IPS-18c (cell line): ENCODE data around the gene KMT2A.
"Not testable (repeated sequence)": the region's sequence is repeated elsewhere in the genome, so short reads cannot be mapped to it uniquely, and the experiment has no call there.

Experiments used
- H3K4me3 ChIP-seq: 2 replicates; pipeline ENCODE4 v1.7.0; 2013; ENCODE audit warnings: low read depth, mild to moderate bottlenecking, low read length, moderate library complexity; ENCODE audit not compliant: insufficient read depth
- H3K9me3 ChIP-seq: one replicate; pipeline ENCODE4 v1.6.1; 2013; ENCODE audit warnings: mild to moderate bottlenecking, low read length, moderate library complexity; ENCODE audit not compliant: control insufficient read depth, insufficient read depth

KMT2A gene

GRCh38 chr11:118449316-118449918 lies 13.1 kb downstream of the KMT2A start:
- no peak overlapping the region for H3K4me3 ChIP-seq
- H3K9me3 ChIP-seq, result no peaks in the 10 kb centered on the region

GRCh38 chr11:118450451-118450850 lies 14.2 kb downstream of the KMT2A start:
- Histone ChIP-seq H3K4me3 (no peak overlapping the region), H3K9me3 (no peaks in the 10 kb centered on the region)

GRCh38 chr11:118462178-118462577 lies 25.9 kb downstream of the KMT2A start:
- no peak overlapping the region for H3K4me3 ChIP-seq
- H3K9me3 ChIP-seq, result no peaks in the 10 kb centered on the region

- H3K4me3 ChIP-seq, H3K9me3 ChIP-seq: not testable (repeated sequence)
Measured at GRCh38 chr11:118468968-118469367, 32.7 kb downstream of the KMT2A start.

- no peak overlapping the region for H3K4me3 ChIP-seq
- no peaks in the 10 kb centered on the region for H3K9me3 ChIP-seq
Measured at GRCh38 chr11:118471030-118471429, 34.7 kb downstream of the KMT2A start.

GRCh38 chr11:118473537-118473936 lies 37.2 kb downstream of the KMT2A start:
- Histone ChIP-seq H3K4me3 (no peak overlapping the region), H3K9me3 (no peaks in the 10 kb centered on the region)

- no peaks in the 10 kb centered on the region for H3K9me3 ChIP-seq
- H3K4me3 ChIP-seq, result no peak overlapping the region
Measured at GRCh38 chr11:118476676-118477075, 40.4 kb downstream of the KMT2A start.

- not testable (repeated sequence) for H3K4me3 ChIP-seq, H3K9me3 ChIP-seq
Measured at GRCh38 chr11:118481238-118481637, 44.9 kb downstream of the KMT2A start.

- H3K9me3 ChIP-seq, result no peaks in the 10 kb centered on the region
- H3K4me3 ChIP-seq, result no peak overlapping the region
Measured at GRCh38 chr11:118484405-118484804, 48.1 kb downstream of the KMT2A start.

- H3K9me3 ChIP-seq, result no peaks in the 10 kb centered on the region
- H3K4me3 ChIP-seq, result no peak overlapping the region
Measured at GRCh38 chr11:118485273-118485672, 49.0 kb downstream of the KMT2A start.

- H3K4me3 ChIP-seq, result no peak overlapping the region
Measured at GRCh38 chr11:118488480-118489109, 52.3 kb downstream of the KMT2A start.

GRCh38 chr11:118491041-118491440 lies 54.7 kb downstream of the KMT2A start:
- Histone ChIP-seq H3K4me3 (no peak overlapping the region), H3K9me3 (no peaks in the 10 kb centered on the region)

More at GRCh38 chr11:118488480-118489109, 52.3 kb downstream of the KMT2A start:
- no peaks in the 10 kb centered on the region for H3K9me3 ChIP-seq

GRCh38 chr11:118497831-118498230 lies 61.5 kb downstream of the KMT2A start:
- no peaks in the 10 kb centered on the region for H3K9me3 ChIP-seq
- H3K4me3 ChIP-seq, result no peak overlapping the region

GRCh38 chr11:118503216-118503615 lies 66.9 kb downstream of the KMT2A start:
- Histone ChIP-seq H3K4me3 (no peak overlapping the region), H3K9me3 (no peaks in the 10 kb centered on the region)

- Histone ChIP-seq H3K9me3 (no peaks in the 10 kb centered on the region), H3K4me3 (no peak overlapping the region)
Measured at GRCh38 chr11:118511601-118512000, 75.3 kb downstream of the KMT2A start.

- H3K9me3 ChIP-seq, result no peaks in the 10 kb centered on the region
- no peak overlapping the region for H3K4me3 ChIP-seq
Measured at GRCh38 chr11:118514103-118514502, 77.8 kb downstream of the KMT2A start.

- H3K4me3 ChIP-seq, result no peak overlapping the region
- no peaks in the 10 kb centered on the region for H3K9me3 ChIP-seq
Measured at GRCh38 chr11:118519549-118519948, 83.3 kb downstream of the KMT2A start.

GRCh38 chr11:118521892-118522311 lies 85.6 kb downstream of the KMT2A start:
- Histone ChIP-seq H3K4me3 (no peak overlapping the region), H3K9me3 (no peaks in the 10 kb centered on the region)

- Histone ChIP-seq H3K9me3 (no peaks in the 10 kb centered on the region), H3K4me3 (no peak overlapping the region)
Measured at GRCh38 chr11:118522571-118523072, 86.3 kb downstream of the KMT2A start.
